RWPE2 (cell line): ENCODE results near the gene NEB.
"Not testable (repeated sequence)": the region's sequence is repeated elsewhere in the genome, so short reads cannot be mapped to it uniquely, and the experiment has no call there.

Experiments used
- ATAC-seq: fragments of 200-7000 bp; cut with Tn5 transposase; 3 replicates; pipeline ENCODE4 v1.9.1; 2021; ENCODE audit warnings: low read depth
- DNase-seq: peaks from one replicate; pipeline ENCODE4 v3.0.0-alpha.2; 2020; ENCODE audit warnings: low spot score
- H3K27ac ChIP-seq: fragments of 450-650 bp; 2 replicates; pipeline ENCODE4 v1.5.1; 2017; ENCODE audit warnings: mild to moderate bottlenecking; ENCODE audit not compliant: poor library complexity, severe bottlenecking
- H3K27me3 ChIP-seq: fragments of 250-450 bp; sonication (Bioruptor Pico); 2 replicates; pipeline ENCODE4 v1.5.1; 2021; ENCODE audit warnings: mild to moderate bottlenecking, moderate library complexity; ENCODE audit not compliant: insufficient read depth, poor library complexity, severe bottlenecking
- H3K36me3 ChIP-seq: fragments of 250-450 bp; sonication (Bioruptor Pico); 2 replicates; pipeline ENCODE4 v1.5.1; 2020; ENCODE audit warnings: low read depth, mild to moderate bottlenecking, moderate library complexity
- H3K4me1 ChIP-seq: fragments of 250-450 bp; sonication (Bioruptor Pico); 2 replicates; pipeline ENCODE4 v1.5.1; 2021; ENCODE audit warnings: mild to moderate bottlenecking, moderate library complexity; ENCODE audit not compliant: insufficient read depth, poor library complexity, severe bottlenecking
- H3K4me3 ChIP-seq: fragments of 250-450 bp; sonication (Bioruptor Pico); 2 replicates; pipeline ENCODE4 v1.5.1; 2021; ENCODE audit warnings: mild to moderate bottlenecking, moderate library complexity; ENCODE audit not compliant: severe bottlenecking
- H3K9me3 ChIP-seq: fragments of 250-450 bp; sonication (Bioruptor Pico); 2 replicates; pipeline ENCODE4 v1.5.1; 2021; ENCODE audit warnings: mild to moderate bottlenecking, moderate library complexity; ENCODE audit not compliant: severe bottlenecking
- CTCF ChIP-seq: fragments of 450-650 bp; IDR thresholded peaks from one replicate; pipeline ENCODE4 v1.5.1; 2017; ENCODE audit warnings: mild to moderate bottlenecking, moderate library complexity; ENCODE audit not compliant: poor library complexity, severe bottlenecking

NEB gene

DNA sequence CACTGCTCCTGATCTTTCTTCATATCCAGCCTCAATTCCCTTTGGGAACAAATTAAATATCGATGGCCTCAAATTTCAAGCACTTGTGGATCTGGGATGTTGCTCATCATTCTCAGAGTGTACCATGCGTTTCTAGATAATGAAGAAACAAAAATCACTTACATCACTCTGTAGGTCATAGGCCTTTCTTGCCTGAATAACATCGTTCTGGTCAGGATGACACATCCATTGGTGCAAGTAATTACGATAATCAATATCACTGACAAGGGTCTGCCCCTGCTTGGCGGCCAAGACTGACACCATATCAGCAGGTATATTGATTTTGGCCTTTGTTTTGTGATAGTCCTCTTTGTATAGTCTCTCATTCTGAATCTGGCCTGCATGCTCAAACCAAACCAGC is 167.3 kb downstream of the NEB start:
- TF ChIP-seq CTCF = no peak
- Histone ChIP-seq H3K4me1 (no peaks in the 10 kb centered on the region), H3K36me3 (no peaks in the 10 kb centered on the region), H3K27ac (no peak overlapping the region), H3K9me3 (no peaks in the 10 kb centered on the region), H3K4me3 (no peak overlapping the region), H3K27me3 (no peaks in the 10 kb centered on the region)
- DNase-seq = no peak
- no peak for ATAC-seq

GRCh38 chr2:151562398-151562797 is 171.9 kb downstream of the NEB start:
- ATAC-seq = no peak

DNA sequence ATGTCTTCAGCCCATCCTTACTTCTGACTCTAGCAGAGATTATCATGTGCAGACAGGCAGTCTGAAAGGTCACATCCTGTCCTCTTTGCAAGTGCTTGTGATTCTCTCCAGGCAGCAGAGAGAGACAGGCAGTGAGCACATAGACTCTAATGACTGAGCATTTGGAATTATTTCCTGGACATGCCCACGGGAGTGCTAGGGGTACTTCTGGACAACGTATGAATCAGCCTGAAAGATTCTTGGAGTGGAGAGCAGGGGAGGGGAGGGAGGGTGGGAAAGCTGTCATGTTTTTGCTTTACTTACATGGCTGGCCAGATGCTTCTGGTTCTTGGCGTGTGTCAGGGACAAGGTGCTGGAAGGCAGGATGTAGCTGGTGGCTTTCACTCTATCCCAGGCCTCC is 174.0 kb downstream of the NEB start:
- Histone ChIP-seq H3K9me3 (no peaks in the 10 kb centered on the region), H3K36me3 (no peaks in the 10 kb centered on the region), H3K27me3 (no peaks in the 10 kb centered on the region), H3K4me1 (no peaks in the 10 kb centered on the region), H3K27ac (no peak overlapping the region), H3K4me3 (no peak overlapping the region)
- ATAC-seq = peak; percentile 85
- DNase-seq = no peak
- TF ChIP-seq CTCF = no peak

More at GRCh38 chr2:151562398-151562797, 171.9 kb downstream of the NEB start:
- H3K4me1 ChIP-seq = no peaks in the 10 kb centered on the region
- H3K4me3 ChIP-seq = no peak overlapping the region
- no peak for TF ChIP-seq CTCF
- no peak overlapping the region for H3K27ac ChIP-seq
- no peaks in the 10 kb centered on the region for H3K36me3 ChIP-seq
- DNase-seq = no peak
- H3K9me3 ChIP-seq = no peaks in the 10 kb centered on the region
- no peaks in the 10 kb centered on the region for H3K27me3 ChIP-seq

- ATAC-seq, DNase-seq, H3K9me3 ChIP-seq, H3K27me3 ChIP-seq, H3K4me3 ChIP-seq, H3K27ac ChIP-seq, H3K36me3 ChIP-seq, H3K4me1 ChIP-seq: not testable (repeated sequence)
Measured at GRCh38 chr2:151559431-151559830, 174.8 kb downstream of the NEB start.

DNA sequence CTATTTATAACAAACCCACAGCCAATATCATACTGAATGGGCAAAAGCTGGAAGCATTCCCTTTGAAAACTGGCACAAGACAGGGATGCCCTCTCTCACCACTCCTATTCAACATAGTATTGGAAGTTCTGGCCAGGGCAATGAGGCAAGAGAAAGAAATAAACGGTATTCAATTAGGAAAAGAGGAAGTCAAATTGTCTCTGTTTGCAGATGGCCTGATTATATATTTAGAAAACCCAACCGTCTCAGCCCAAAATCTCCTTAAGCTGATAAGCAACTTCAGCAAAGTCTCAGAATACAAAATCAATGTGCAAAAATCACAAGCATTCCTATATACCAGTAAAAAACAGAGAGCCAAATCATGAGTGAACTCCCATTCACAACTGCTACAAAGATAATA is 176.4 kb downstream of the NEB start:
- not testable (repeated sequence) for ATAC-seq, H3K4me1 ChIP-seq, H3K4me3 ChIP-seq, H3K27ac ChIP-seq, H3K36me3 ChIP-seq, H3K27me3 ChIP-seq, DNase-seq, H3K9me3 ChIP-seq

GRCh38 chr2:151556121-151556520 is 178.2 kb downstream of the NEB start:
- DNase-seq (no peak), ATAC-seq (no peak)
- Histone ChIP-seq H3K27ac (no peak overlapping the region), H3K27me3 (no peaks in the 10 kb centered on the region), H3K9me3 (no peaks in the 10 kb centered on the region), H3K36me3 (no peaks in the 10 kb centered on the region), H3K4me1 (no peaks in the 10 kb centered on the region), H3K4me3 (no peak overlapping the region)
- no peak for TF ChIP-seq CTCF
